ENCODE measurements around the gene UNC5C. TPM values are rescaled to one million over a fixed set of nuclear protein-coding genes. Genes with fewer than 3 reads are reported as not detected.

The UNC5C gene
- total RNA-seq, 4 donors from 2014 or later = 0.44 to 0.68 (median 0.61) TPM

DNA sequence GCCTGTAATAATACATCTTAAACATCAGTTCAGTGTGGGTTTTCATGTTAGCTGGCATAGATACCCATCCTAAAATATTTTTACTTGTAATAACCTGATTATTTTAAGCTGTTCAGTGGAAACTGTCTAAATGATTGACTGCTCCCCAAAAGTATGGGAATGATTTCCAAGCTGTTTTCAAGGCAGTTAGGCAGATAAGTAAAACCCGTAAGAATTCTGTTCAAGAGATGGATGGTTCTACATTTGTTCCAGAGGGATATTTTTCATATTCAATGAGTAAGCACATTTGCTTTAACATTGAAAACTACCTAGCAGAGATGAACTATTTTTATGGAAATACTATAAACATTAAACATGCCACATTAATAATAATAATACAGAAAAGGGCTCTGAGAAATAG is 161.1 kb downstream of the UNC5C start:
- TF ChIP-seq, protein P1, sequence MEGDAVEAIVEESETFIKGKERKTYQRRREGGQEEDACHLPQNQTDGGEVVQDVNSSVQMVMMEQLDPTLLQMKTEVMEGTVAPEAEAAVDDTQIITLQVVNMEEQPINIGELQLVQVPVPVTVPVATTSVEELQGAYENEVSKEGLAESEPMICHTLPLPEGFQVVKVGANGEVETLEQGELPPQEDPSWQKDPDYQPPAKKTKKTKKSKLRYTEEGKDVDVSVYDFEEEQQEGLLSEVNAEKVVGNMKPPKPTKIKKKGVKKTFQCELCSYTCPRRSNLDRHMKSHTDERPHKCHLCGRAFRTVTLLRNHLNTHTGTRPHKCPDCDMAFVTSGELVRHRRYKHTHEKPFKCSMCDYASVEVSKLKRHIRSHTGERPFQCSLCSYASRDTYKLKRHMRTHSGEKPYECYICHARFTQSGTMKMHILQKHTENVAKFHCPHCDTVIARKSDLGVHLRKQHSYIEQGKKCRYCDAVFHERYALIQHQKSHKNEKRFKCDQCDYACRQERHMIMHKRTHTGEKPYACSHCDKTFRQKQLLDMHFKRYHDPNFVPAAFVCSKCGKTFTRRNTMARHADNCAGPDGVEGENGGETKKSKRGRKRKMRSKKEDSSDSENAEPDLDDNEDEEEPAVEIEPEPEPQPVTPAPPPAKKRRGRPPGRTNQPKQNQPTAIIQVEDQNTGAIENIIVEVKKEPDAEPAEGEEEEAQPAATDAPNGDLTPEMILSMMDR (IDR thresholded peaks at IDR 0.05; ENCODE audit: low read depth) = no peak

DNA sequence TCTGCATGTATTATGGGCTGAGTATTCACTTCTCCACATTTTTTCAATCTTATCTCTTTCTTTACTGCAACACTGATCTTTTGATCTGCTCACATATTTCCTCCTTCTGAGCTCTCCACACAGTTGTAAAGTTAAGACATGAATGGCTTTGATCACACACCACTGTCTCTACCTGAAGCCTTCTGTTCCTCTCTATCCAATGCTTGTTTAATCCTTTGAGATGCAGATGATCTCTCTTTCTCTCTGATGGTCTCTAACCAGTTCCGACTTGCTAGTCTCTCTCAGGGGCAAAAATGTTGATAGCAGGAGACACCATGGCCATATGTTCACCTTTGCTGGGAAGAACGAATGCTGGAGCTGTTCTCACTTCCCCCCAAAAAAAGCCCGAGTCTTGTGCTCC is 162.4 kb downstream of the UNC5C start:
- TF ChIP-seq, protein P1 (IDR thresholded peaks at IDR 0.05; ENCODE audit: low read depth) = no peak

DNA sequence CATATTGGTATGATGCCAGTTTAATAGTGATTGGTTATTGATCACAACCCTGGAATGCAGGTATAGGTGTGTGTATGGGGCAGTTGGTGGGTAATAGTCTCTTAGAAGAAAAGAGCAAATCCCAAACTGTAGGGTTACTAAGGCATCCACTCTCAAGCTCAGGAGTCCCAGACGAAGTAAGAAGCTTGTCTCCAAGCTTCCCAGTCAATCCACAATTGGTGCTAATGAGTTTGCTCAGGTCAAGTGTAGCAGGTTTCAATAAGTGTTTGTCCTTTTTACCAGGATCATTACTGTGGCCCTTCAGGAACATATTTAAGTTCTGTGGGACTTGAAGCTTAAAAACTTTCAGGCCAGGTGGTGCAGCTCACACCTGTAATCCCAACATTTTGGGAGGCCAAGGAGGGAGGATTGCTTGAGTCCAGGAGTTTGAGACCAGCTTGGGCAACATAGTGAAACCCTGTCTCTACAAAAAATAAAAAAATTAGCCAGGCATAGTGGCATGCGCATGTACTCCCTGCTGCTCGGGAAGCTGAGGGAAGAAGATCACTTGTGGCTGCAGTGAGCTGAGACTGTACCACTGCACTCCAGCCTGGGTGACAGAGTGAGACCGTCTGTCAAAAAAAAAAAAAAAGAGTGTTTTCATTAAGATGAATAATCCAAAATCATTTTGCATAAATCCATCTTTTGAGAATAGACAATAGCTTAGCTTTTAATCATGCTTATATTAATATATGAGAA is 166.8 kb downstream of the UNC5C start:
- TF ChIP-seq, protein P1 (IDR thresholded peaks at IDR 0.05; ENCODE audit: low read depth) = no peak

DNA sequence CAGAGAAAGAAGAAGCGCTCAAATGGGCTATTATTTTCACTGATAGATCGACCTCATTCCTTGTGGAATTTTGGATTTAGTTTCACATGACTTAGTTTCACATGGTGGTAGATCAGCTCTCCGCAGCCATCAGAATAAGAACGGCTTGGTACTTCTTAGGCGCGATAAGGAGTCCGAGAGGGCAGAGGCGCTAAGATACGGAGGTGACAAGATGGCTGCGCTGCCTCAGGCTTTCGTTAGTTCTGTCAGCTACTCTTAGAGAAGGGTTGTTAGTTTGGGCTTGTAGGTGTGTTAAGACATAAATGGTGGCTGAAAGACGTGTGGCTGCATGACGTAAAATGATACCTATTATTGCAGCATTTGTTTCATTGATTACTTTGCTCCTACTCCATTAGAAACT is 169.1 kb downstream of the UNC5C start:
- TF ChIP-seq, protein P1 (IDR thresholded peaks at IDR 0.05; ENCODE audit: low read depth) = no peak

DNA sequence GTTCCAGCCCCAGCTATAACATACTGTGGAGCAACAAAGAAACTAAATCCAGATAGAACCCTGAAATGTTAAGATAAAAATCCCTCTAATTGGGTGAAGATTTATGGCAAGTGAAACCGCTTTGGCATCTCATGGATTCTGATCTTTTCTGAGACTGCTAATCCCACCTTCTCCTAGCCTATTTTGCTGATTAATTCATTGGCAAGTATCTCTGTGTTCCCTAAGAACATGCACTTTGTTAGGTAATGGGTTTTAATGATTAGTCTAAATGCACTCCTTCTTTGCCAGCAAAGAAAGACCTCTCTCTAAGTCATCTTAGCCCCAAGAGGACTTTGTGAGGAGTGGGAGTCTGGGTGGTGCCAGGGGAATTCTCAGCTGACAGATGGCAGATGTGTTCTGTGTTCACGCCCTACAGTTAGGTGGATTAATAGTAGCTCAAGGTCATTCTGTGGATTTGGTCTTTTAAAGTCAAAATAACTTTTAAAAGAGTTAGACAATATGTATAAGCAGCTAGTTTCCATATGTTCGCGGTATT is 171.3 kb downstream of the UNC5C start:
- TF ChIP-seq, protein P1 (IDR thresholded peaks at IDR 0.05; ENCODE audit: low read depth) = no peak

DNA sequence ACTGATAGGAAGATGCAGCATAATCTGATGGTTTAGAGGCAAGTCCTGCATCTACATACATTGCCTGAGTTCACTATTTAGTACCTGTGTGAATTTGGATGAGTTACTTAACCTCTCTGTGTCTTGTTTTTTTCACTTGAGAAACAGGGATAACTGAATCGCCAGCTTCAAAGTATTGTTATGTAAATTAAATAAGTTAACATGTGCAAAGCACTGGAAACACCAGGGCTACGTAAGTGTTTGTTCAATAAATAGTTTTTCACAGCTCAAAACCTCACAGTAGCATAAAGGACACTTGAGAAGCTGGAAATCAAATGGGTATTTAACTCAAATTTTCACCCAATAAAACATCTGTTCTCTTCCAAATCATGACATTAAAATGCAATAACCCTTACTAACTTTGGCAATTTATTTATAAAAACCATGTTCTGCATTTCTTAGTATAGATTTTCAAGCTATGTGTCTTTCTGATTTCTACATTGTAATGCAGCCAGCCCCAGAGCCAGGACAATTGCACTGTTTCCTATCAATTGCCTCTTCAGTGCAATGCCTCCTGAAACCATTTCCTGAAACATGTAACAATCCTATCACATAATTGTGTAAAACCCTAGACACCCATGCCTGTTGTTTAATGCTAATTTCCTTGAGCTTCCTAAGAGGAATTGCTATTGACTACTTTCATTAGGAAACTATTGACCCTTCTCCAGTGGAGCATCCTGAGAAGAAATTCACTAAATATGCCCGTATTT is 177.1 kb downstream of the UNC5C start:
- TF ChIP-seq, protein P1 (IDR thresholded peaks at IDR 0.05; ENCODE audit: low read depth) = no peak

DNA sequence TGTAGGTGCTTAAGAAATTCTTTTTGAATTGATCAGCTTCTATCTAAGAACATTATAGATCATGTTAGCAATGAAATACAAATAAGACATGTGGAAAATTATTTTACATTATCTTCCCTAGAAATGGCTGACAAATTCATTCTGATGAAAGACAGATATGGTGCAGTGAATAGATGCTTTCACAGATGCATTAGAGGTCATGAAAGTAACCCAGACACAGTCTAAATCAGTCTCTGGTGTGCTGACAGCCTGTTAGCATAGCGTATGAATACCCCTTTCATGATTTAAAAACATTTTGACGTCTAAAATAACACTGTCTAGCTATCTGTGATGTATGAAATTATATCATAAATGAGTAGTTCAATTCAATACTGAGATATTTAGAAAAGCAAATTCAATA is 180.9 kb downstream of the UNC5C start:
- TF ChIP-seq, protein P1 (IDR thresholded peaks at IDR 0.05; ENCODE audit: low read depth) = no peak
